ENCODE data around the gene SASH1.

DNA sequence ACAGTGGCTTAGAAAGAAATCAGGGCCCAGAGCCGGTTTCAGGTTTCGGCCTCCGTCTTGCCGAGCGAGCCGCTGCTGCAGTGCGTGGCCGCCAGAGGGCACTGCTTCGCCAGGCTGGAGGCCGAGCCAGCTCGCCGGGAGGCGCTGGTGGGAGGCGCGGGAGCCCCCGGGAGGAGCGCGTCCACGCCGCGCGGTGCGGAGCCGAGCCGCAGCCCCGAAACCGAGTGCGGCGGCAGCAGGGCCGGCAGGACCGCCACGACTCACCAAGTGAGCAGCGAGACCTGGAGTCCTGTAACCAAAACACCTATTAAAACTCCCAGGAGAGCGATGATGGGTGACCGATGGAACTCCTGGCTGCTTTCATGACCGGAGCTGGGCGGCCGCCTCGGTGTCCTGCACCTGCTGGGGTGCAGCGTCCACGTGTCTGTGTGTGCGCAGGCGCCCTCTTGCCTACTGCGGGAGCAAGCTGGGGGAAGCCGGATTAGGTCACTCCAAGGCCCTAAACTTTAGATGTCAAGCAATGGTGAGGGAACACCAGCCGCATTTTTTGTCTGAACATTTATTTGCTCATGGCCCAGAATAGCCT lies 217.3 kb downstream of the SASH1 start:
- no peak for TF ChIP-seq POLR2A (IDR thresholded peaks at IDR 0.05)
- TF ChIP-seq, protein P1, sequence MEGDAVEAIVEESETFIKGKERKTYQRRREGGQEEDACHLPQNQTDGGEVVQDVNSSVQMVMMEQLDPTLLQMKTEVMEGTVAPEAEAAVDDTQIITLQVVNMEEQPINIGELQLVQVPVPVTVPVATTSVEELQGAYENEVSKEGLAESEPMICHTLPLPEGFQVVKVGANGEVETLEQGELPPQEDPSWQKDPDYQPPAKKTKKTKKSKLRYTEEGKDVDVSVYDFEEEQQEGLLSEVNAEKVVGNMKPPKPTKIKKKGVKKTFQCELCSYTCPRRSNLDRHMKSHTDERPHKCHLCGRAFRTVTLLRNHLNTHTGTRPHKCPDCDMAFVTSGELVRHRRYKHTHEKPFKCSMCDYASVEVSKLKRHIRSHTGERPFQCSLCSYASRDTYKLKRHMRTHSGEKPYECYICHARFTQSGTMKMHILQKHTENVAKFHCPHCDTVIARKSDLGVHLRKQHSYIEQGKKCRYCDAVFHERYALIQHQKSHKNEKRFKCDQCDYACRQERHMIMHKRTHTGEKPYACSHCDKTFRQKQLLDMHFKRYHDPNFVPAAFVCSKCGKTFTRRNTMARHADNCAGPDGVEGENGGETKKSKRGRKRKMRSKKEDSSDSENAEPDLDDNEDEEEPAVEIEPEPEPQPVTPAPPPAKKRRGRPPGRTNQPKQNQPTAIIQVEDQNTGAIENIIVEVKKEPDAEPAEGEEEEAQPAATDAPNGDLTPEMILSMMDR (IDR thresholded peaks at IDR 0.05) = peak; percentile 93 to 99 (median 98)

All from heart left ventricle (tissue), 13 donors.